ENCODE measurements around the gene RPL15.
A peak's percentile ranks its signal among the peaks of the same experiment; 100 is the strongest.

Gene RPL15

GRCh38 chr3:23873941-23874340, 43.0 kb upstream of the RPL15 start:
- 0 out of 3 replicates have a peak, but pooled peaks have one; percentile 21 for ATAC-seq

GRCh38 chr3:23874359-23875112, 42.4 kb upstream of the RPL15 start:
- peak; percentile 57 for ATAC-seq
- TF ChIP-seq ZC3H10 (CRISPR knock-in tag; IDR thresholded peaks at IDR 0.05) (no peak), ZNF8 (CRISPR knock-in tag; IDR thresholded peaks at IDR 0.05) (no peak), CSDC2 (CRISPR knock-in tag; IDR thresholded peaks at IDR 0.05) (no peak), ZNF70 (CRISPR knock-in tag; IDR thresholded peaks at IDR 0.05) (no peak), ESRRG (CRISPR knock-in tag; IDR thresholded peaks at IDR 0.05) (no peak)

More at GRCh38 chr3:23873941-23874340, 43.0 kb upstream of the RPL15 start:
- TF ChIP-seq PATZ1 (CRISPR knock-in tag; IDR thresholded peaks at IDR 0.05; ENCODE audit: borderline replicate concordance) (no peak), GLIS3 (CRISPR knock-in tag; IDR thresholded peaks at IDR 0.05) (no peak), ZNF70 (CRISPR knock-in tag; IDR thresholded peaks at IDR 0.05) (no peak), CREB5 (CRISPR knock-in tag; IDR thresholded peaks at IDR 0.05; ENCODE audit: low read depth) (no peak), ZFP30 (CRISPR knock-in tag; IDR thresholded peaks at IDR 0.05) (no peak), TSHZ2 (CRISPR knock-in tag; IDR thresholded peaks at IDR 0.05) (no peak), TOX (CRISPR knock-in tag; IDR thresholded peaks at IDR 0.05; ENCODE audit: borderline replicate concordance) (no peak), ESRRG (CRISPR knock-in tag; IDR thresholded peaks at IDR 0.05) (no peak), BACH2 (CRISPR knock-in tag; IDR thresholded peaks at IDR 0.05; ENCODE audit: borderline replicate concordance) (no peak), CSDC2 (CRISPR knock-in tag; IDR thresholded peaks at IDR 0.05) (no peak), TCF4 (CRISPR knock-in tag; IDR thresholded peaks at IDR 0.05; ENCODE audit: borderline replicate concordance) (no peak), ISL1 (CRISPR knock-in tag; IDR thresholded peaks at IDR 0.05) (no peak), SNAI2 (CRISPR knock-in tag; IDR thresholded peaks at IDR 0.05) (no peak), ZNF565 (CRISPR knock-in tag; conservative IDR thresholded peaks at IDR 0.05; ENCODE audit: low read depth) (no peak), ZFP3 (CRISPR knock-in tag; IDR thresholded peaks at IDR 0.05) (no peak), OSR1 (CRISPR knock-in tag; IDR thresholded peaks at IDR 0.05) (no peak), PPARA (CRISPR knock-in tag; IDR thresholded peaks at IDR 0.05; ENCODE audit: borderline replicate concordance) (no peak), RARB (CRISPR knock-in tag; IDR thresholded peaks at IDR 0.05) (no peak), CSRNP3 (CRISPR knock-in tag; IDR thresholded peaks at IDR 0.05) (no peak)

- no peak for ATAC-seq
- TF ChIP-seq CSDC2 (CRISPR knock-in tag; IDR thresholded peaks at IDR 0.05) = no peak
- TF ChIP-seq ZC3H10 (CRISPR knock-in tag; IDR thresholded peaks at IDR 0.05) = no peak
- TF ChIP-seq CREB5 (CRISPR knock-in tag; IDR thresholded peaks at IDR 0.05; ENCODE audit: low read depth) = no peak
- TF ChIP-seq PATZ1 (CRISPR knock-in tag; IDR thresholded peaks at IDR 0.05; ENCODE audit: borderline replicate concordance) = no peak
- no peak for TF ChIP-seq GLIS3 (CRISPR knock-in tag; IDR thresholded peaks at IDR 0.05)
- TF ChIP-seq SNAI2 (CRISPR knock-in tag; IDR thresholded peaks at IDR 0.05) = no peak
- no peak for TF ChIP-seq ESRRG (CRISPR knock-in tag; IDR thresholded peaks at IDR 0.05)
- no peak for TF ChIP-seq CSRNP3 (CRISPR knock-in tag; IDR thresholded peaks at IDR 0.05)
Measured at GRCh38 chr3:23875113-23875725, 41.7 kb upstream of the RPL15 start.
